GM12878 (cell line): ENCODE measurements around the gene MAD1L1. TPM values are rescaled to one million over a fixed set of nuclear protein-coding genes. Genes with fewer than 3 reads are reported as not detected.

Experiments used
- ATAC-seq: fragments of 200-7000 bp; cut with Tn5 transposase; 3 replicates; pipeline ENCODE4 v1.9.1; 2020; ENCODE audit warnings: mild to moderate bottlenecking, moderate library complexity
- BruUV-seq: library from RNA; stranded (reverse); fragments of 400-500 nt; replicated peaks from 2 replicates; lab custom pipeline; 2021; lab: Mats Ljungman, UMichigan
- CTCF ChIA-PET: fragments of 300-600 bp; sonication (Branson Sonifier 250); formaldehyde crosslinking; extraction: SDS; loops from one replicate; lab custom pipeline; 2021; ENCODE audit warnings: inconsistent platforms; lab: Yijun Ruan, JAX
- POLR2A ChIA-PET: fragments of 350-600 bp; formaldehyde crosslinking; extraction: SDS; loops from one replicate; lab custom pipeline; 2021; ENCODE audit warnings: inconsistent platforms; lab: Charles Lee
- RAD21 ChIA-PET: fragments of 300-600 bp; sonication (Branson Sonifier 250); formaldehyde crosslinking; loops from one replicate; lab custom pipeline; 2023; ENCODE audit warnings: antibody characterized with exemption; ENCODE audit not compliant: unreplicated experiment; lab: Charles Lee
- SMC1A ChIA-PET: fragments of 300-600 bp; sonication (Branson Sonifier 250); formaldehyde crosslinking; loops from one replicate; lab custom pipeline; 2023; ENCODE audit not compliant: unreplicated experiment, uncharacterized antibody; lab: Charles Lee
- DNase-seq: peaks from one replicate; pipeline ENCODE4 v3.0.0-alpha.2; 2011; ENCODE audit warnings: low read depth, low spot score
- FAIRE-seq: peaks from 3 replicates; lab custom pipeline; 2011; peaks lifted over from hg19 to GRCh38; lab: Jason Lieb, UNC
- H2AFZ ChIP-seq: 2 replicates; pipeline ENCODE4 v1.6.0; 2011; ENCODE audit warnings: low read depth, low read length, control low read depth; ENCODE audit not compliant: control insufficient read depth
- H3K27ac ChIP-seq: 2 replicates; pipeline ENCODE4 v1.5.1; 2011; ENCODE audit warnings: control low read depth; ENCODE audit not compliant: control insufficient read depth, insufficient read depth
- H3K27me3 ChIP-seq, 2 experiments: replicated peaks in 1 of 2; 2 replicates each; pipeline versions ENCODE4 v1.6.0 to v1.6.1; 2011; ENCODE audit warnings: low read length in 1 of 2; ENCODE audit not compliant: control insufficient read depth in 2 of 2, insufficient read depth in 2 of 2
- H3K36me3 ChIP-seq, 2 experiments: 2 replicates each; pipeline ENCODE4 v1.5.1; 2011; ENCODE audit warnings: low read length in 1 of 2; ENCODE audit not compliant: control insufficient read depth in 2 of 2, insufficient read depth in 2 of 2
- H3K4me1 ChIP-seq: 2 replicates; pipeline ENCODE4 v1.6.1; 2011; ENCODE audit warnings: mild to moderate bottlenecking, low read length, moderate library complexity, mixed read lengths; ENCODE audit not compliant: control insufficient read depth, insufficient read depth
- H3K4me2 ChIP-seq: 2 replicates; pipeline ENCODE4 v1.6.0; 2011; ENCODE audit warnings: control low read depth; ENCODE audit not compliant: control insufficient read depth, insufficient read depth
- H3K4me3 ChIP-seq: fragments of 200-600 bp; sonication (generic); 2 replicates; pipeline ENCODE4 v1.5.1; 2016
- H3K79me2 ChIP-seq: 2 replicates; pipeline ENCODE4 v1.6.0; 2011; ENCODE audit warnings: low read length; ENCODE audit not compliant: control insufficient read depth, insufficient read depth
- H3K9ac ChIP-seq: 2 replicates; pipeline ENCODE4 v1.8.0; 2011; ENCODE audit warnings: low read length, control low read depth, mixed read lengths; ENCODE audit not compliant: control insufficient read depth, insufficient read depth
- H3K9me3 ChIP-seq: replicated peaks from 3 replicates; pipeline ENCODE4 v1.5.1; 2011; ENCODE audit warnings: mild to moderate bottlenecking, low read length; ENCODE audit not compliant: control insufficient read depth, insufficient read depth
- H4K20me1 ChIP-seq: 2 replicates; pipeline ENCODE4 v1.6.0; 2011; ENCODE audit not compliant: control insufficient read depth, insufficient read depth
- ATF7 ChIP-seq: fragments of 450-650 bp; IDR thresholded peaks from 2 replicates; pipeline ENCODE4 v1.6.1; 2016; ENCODE audit warnings: low read depth, mild to moderate bottlenecking
- CBX3 ChIP-seq: fragments of 200-600 bp; sonication (generic); IDR thresholded peaks from 2 replicates; pipeline ENCODE4 v1.6.1; 2016; ENCODE audit warnings: low read depth, borderline replicate concordance
- CHD1 ChIP-seq: IDR thresholded peaks from 2 replicates; pipeline ENCODE4 v1.6.1; 2012; ENCODE audit warnings: low read depth, low read length, improper control_type of control experiment
- CREB1 ChIP-seq: IDR thresholded peaks from 2 replicates; pipeline ENCODE4 v1.6.1; 2012; ENCODE audit warnings: low read depth, mild to moderate bottlenecking, inconsistent platforms
- EGR1 ChIP-seq, 2 experiments: IDR thresholded peaks; 1 replicate in 1 of 2; 2 replicates in 1 of 2; pipeline ENCODE4 v1.6.1; 2011 to 2012; ENCODE audit warnings: low read depth in 2 of 2, low read length in 2 of 2, borderline replicate concordance in 1 of 2, mild to moderate bottlenecking in 1 of 2, moderate library complexity in 1 of 2
- EP300 ChIP-seq, 2 experiments: fragments of 150-350 bp in 1 of 2; IDR thresholded peaks; 2 replicates each; pipeline ENCODE4 v1.6.1; 2011 to 2012; ENCODE audit warnings: low read depth in 2 of 2, low read length in 2 of 2, borderline replicate concordance in 1 of 2, improper control_type of control experiment in 1 of 2, inconsistent platforms in 1 of 2; ENCODE audit not compliant: control insufficient read depth in 1 of 2
- ESRRA ChIP-seq: IDR thresholded peaks from 2 replicates; pipeline ENCODE4 v1.6.1; 2012; ENCODE audit warnings: mild to moderate bottlenecking, low read length, improper control_type of control experiment
- EZH2 ChIP-seq: IDR thresholded peaks from 2 replicates; pipeline ENCODE4 v1.6.1; 2012; ENCODE audit warnings: low read depth, mild to moderate bottlenecking, control low read depth, inconsistent platforms, low read length, borderline replicate concordance; ENCODE audit not compliant: control insufficient read depth
- HCFC1 ChIP-seq: fragments of 150-350 bp; IDR thresholded peaks from 2 replicates; pipeline ENCODE4 v1.6.1; 2014; ENCODE audit warnings: low read length
- IKZF1 ChIP-seq: fragments of 450-650 bp; conservative IDR thresholded peaks from 2 replicates; pipeline ENCODE4 v1.6.1; 2017; ENCODE audit warnings: antibody characterized with exemption, mild to moderate bottlenecking
- KLF5 ChIP-seq: fragments of 450-650 bp; IDR thresholded peaks from 2 replicates; pipeline ENCODE4 v1.6.1; 2014; ENCODE audit warnings: mild to moderate bottlenecking; ENCODE audit not compliant: partially characterized antibody
- NR2C1 ChIP-seq: fragments of 450-650 bp; IDR thresholded peaks from 2 replicates; pipeline ENCODE4 v1.6.1; 2017; ENCODE audit warnings: antibody characterized with exemption, mild to moderate bottlenecking, moderate library complexity
- NR2F1 ChIP-seq: fragments of 450-650 bp; conservative IDR thresholded peaks from 2 replicates; pipeline ENCODE4 v1.6.1; 2017; ENCODE audit warnings: mild to moderate bottlenecking
- PML ChIP-seq: IDR thresholded peaks from 2 replicates; pipeline ENCODE4 v1.6.1; 2012; ENCODE audit warnings: low read length, inconsistent platforms
- RB1 ChIP-seq: fragments of 450-650 bp; formaldehyde crosslinking; IDR thresholded peaks from 2 replicates; pipeline ENCODE4 v1.6.1; 2017; ENCODE audit warnings: mild to moderate bottlenecking, borderline replicate concordance
- RCOR1 ChIP-seq: conservative IDR thresholded peaks from 2 replicates; pipeline ENCODE4 v1.6.1; 2012; ENCODE audit warnings: low read depth, low read length, improper control_type of control experiment
- YY1 ChIP-seq: IDR thresholded peaks from 2 replicates; pipeline ENCODE4 v1.6.1; 2011; ENCODE audit warnings: low read depth, mild to moderate bottlenecking, low read length
- ZNF217 ChIP-seq: fragments of 450-650 bp; IDR thresholded peaks from 2 replicates; pipeline ENCODE4 v1.6.1; 2017; ENCODE audit warnings: antibody characterized with exemption, mild to moderate bottlenecking
- WGBS: methylation state at CpG from one replicate; pipeline ENCODE4 v1.1.6; 2016; ENCODE audit warnings: low lambda C conversion rate; ENCODE audit not compliant: insufficient replicate concordance, insufficient coverage; ENCODE audit errors: missing lambda C conversion rate; 5-methylcytosine and 5-hydroxymethylcytosine counted together
- in situ Hi-C: fragments of 300-500 bp; cut with MboI; formaldehyde crosslinking; loops from 9 replicates; pipeline ENCODE4 v1.14.3; 2018; ENCODE audit warnings: mixed read lengths
- intact Hi-C: fragments of 100-400 bp; cut with micrococcal nuclease; formaldehyde crosslinking; loops from one replicate; pipeline ENCODE4 v1.14.2; 2022; ENCODE audit not compliant: unreplicated experiment
- polyA plus RNA-seq, 11 experiments: library from polyadenylated mRNA; depleted of rRNA in 4 of 11; unstranded in 6 of 11; stranded (reverse) in 5 of 11; fragments of >200 nt; fragmentation: Nextera tagmentation in 4 of 11; fragmentation: Illumina TruSeq in 1 of 11; extraction: Ambion mirVana in 4 of 11; extraction: Trizol in 1 of 11; gene quantifications; 1 replicate in 1 of 11; 2 replicates in 10 of 11; pipeline versions ENCODE4 v1.2.1 to v1.2.3, GENCODE V29; 2011 to 2016; ENCODE audit warnings: inconsistent platforms in 2 of 11, missing spikeins in 2 of 11, low read depth in 1 of 11
- total RNA-seq, 4 experiments: library from RNA; depleted of rRNA in 3 of 4; stranded (reverse); fragments of >200 nt in 3 of 4; fragmentation: Illumina TruSeq in 1 of 4; extraction: Trizol in 1 of 4; gene quantifications; 2 replicates each; pipeline versions ENCODE4 v1.2.1 to v1.2.3, GENCODE V29; 2013 to 2021
- TF ChIP-seq, protein P1 (sequence below): fragments of 450-650 bp; IDR thresholded peaks from 2 replicates; pipeline ENCODE4 v1.6.1; 2017; ENCODE audit warnings: antibody characterized with exemption, mild to moderate bottlenecking, moderate library complexity
- TF ChIP-seq, protein P2 (sequence below): fragments of 450-650 bp; IDR thresholded peaks from 2 replicates; pipeline ENCODE4 v1.6.1; 2018; ENCODE audit warnings: borderline replicate concordance, mild to moderate bottlenecking; ENCODE audit not compliant: partially characterized antibody

Gene MAD1L1
- total and polyA plus RNA-seq, 10 of the 15 experiments (the other 5 are each of a cell fraction or from before 2014, with no cell fraction given), result 2.2 to 76.8 (median 38.3) TPM

DNA sequence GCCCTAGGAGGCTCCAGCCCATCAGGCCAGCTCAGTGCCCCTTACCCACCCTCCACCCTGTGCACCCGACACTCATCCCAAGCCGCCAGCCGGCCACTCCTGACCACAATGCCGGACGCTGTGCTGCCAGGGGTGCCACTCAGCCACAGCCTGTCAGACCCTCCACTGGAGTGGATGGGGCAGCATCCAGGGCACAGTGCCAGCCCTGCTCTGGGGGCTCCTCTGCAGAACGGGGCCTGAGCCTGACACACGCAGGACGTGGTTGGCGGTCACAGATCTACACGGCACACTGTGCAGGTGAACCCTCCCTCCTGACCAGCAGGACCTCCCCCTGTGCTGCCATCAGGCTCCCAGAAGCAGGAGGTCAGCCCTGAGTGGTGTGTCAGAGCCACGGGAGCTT, 114.7 kb downstream of the MAD1L1 start:
- DNase-seq, result no peak
- 95% methylated on average over 11 of the region's 11 CpGs for WGBS

More for the DNA sequence above, 114.7 kb downstream of the MAD1L1 start:
- FAIRE-seq, result no peak
- Histone ChIP-seq H2AFZ (no peak overlapping the region), H3K27me3 (no peaks in the 10 kb centered on the region), H3K4me1 (no peaks in the 10 kb centered on the region), H3K4me2 (no peak overlapping the region), H3K9me3 (peaks cover 7% of the 10 kb centered on the region; the same call in 1 of the 3 replicates), H3K36me3 (peaks cover 0 to 11% of the 10 kb centered on the region in 2 experiments; a peak in 2 of 4 replicates), H4K20me1 (no peaks in the 10 kb centered on the region), H3K4me3 (no peak overlapping the region), H3K9ac (no peak overlapping the region), H3K27ac (no peak overlapping the region), H3K79me2 (no peaks in the 10 kb centered on the region)
- TF ChIP-seq CREB1, result no peak
- no peak for TF ChIP-seq NR2C1
- TF ChIP-seq, protein P1, sequence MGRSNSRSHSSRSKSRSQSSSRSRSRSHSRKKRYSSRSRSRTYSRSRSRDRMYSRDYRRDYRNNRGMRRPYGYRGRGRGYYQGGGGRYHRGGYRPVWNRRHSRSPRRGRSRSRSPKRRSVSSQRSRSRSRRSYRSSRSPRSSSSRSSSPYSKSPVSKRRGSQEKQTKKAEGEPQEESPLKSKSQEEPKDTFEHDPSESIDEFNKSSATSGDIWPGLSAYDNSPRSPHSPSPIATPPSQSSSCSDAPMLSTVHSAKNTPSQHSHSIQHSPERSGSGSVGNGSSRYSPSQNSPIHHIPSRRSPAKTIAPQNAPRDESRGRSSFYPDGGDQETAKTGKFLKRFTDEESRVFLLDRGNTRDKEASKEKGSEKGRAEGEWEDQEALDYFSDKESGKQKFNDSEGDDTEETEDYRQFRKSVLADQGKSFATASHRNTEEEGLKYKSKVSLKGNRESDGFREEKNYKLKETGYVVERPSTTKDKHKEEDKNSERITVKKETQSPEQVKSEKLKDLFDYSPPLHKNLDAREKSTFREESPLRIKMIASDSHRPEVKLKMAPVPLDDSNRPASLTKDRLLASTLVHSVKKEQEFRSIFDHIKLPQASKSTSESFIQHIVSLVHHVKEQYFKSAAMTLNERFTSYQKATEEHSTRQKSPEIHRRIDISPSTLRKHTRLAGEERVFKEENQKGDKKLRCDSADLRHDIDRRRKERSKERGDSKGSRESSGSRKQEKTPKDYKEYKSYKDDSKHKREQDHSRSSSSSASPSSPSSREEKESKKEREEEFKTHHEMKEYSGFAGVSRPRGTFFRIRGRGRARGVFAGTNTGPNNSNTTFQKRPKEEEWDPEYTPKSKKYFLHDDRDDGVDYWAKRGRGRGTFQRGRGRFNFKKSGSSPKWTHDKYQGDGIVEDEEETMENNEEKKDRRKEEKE, result no peak
- TF ChIP-seq, protein P2, sequence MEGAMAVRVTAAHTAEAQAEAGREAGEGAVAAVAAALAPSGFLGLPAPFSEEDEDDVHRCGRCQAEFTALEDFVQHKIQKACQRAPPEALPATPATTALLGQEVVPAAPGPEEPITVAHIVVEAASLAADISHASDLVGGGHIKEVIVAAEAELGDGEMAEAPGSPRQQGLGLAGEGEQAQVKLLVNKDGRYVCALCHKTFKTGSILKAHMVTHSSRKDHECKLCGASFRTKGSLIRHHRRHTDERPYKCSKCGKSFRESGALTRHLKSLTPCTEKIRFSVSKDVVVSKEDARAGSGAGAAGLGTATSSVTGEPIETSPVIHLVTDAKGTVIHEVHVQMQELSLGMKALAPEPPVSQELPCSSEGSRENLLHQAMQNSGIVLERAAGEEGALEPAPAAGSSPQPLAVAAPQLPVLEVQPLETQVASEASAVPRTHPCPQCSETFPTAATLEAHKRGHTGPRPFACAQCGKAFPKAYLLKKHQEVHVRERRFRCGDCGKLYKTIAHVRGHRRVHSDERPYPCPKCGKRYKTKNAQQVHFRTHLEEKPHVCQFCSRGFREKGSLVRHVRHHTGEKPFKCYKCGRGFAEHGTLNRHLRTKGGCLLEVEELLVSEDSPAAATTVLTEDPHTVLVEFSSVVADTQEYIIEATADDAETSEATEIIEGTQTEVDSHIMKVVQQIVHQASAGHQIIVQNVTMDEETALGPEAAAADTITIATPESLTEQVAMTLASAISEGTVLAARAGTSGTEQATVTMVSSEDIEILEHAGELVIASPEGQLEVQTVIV, result no peak
- TF ChIP-seq CHD1, result no peak
- TF ChIP-seq HCFC1, result no peak
- no peak for TF ChIP-seq RB1
- TF ChIP-seq IKZF1, result no peak
- TF ChIP-seq YY1, result no peak
- no peak for TF ChIP-seq EZH2
- no peak for TF ChIP-seq EGR1 (IDR thresholded peaks at IDR 0.05; ENCODE audit: borderline replicate concordance in 1 of 2, low read depth in 2 of 2, low read length in 2 of 2)
- no peak for TF ChIP-seq NR2F1
- TF ChIP-seq ATF7, result no peak
- no peak for TF ChIP-seq ZNF217
- TF ChIP-seq KLF5, result no peak
- TF ChIP-seq EP300 (IDR thresholded peaks at IDR 0.05; ENCODE audit: borderline replicate concordance in 1 of 2, control insufficient read depth in 1 of 2, low read depth in 2 of 2, low read length in 2 of 2), result no peak
- TF ChIP-seq PML, result no peak
- TF ChIP-seq RCOR1, result no peak
- TF ChIP-seq ESRRA, result no peak
- TF ChIP-seq CBX3, result no peak
- ATAC-seq, result no peak
- POLR2A ChIA-PET, result no interaction called here
- BruUV-seq, result no TSS peak
- RAD21 ChIA-PET, result no interaction called here
- intact Hi-C loops (no loop called here), in situ Hi-C loops (no loop called here)
- CTCF ChIA-PET, result no interaction called here
- SMC1A ChIA-PET, result no interaction called here
